Left ventricle myocardium superior (tissue), 1 donor: ENCODE data around the gene ASIP. TPM values are rescaled to one million over a fixed set of nuclear protein-coding genes. Genes with fewer than 3 reads are reported as not detected.
"Not testable (repeated sequence)": the region's sequence is repeated elsewhere in the genome, so short reads cannot be mapped to it uniquely, and the experiment has no call there.

Experiments used
- ATAC-seq: fragments of 200-7000 bp; cut with Tn5 transposase; one replicate; pipeline ENCODE4 v1.9.1; 2020; ENCODE audit warnings: mild to moderate bottlenecking, moderate library complexity
- DNase-seq: peaks from one replicate; pipeline ENCODE4 v3.0.0-alpha.2; 2020
- intact Hi-C: fragments of 100-400 bp; cut with micrococcal nuclease; formaldehyde crosslinking; loops from one replicate; pipeline ENCODE4 v1.11.0; 2022
- total RNA-seq: library from RNA; stranded (reverse); fragmentation: NEBNext Ultra II Directional; extraction: Animal tissue kit (Norgen Biotek cat#: 25700); gene quantifications from one replicate; pipeline ENCODE4 v1.2.1, GENCODE V29; 2021
- donor health status: DM: no; HTN: yes; CAD: no; lungs with severe emphysema.

The ASIP gene
- total RNA-seq, 1 donor from 2014 or later: 9.5 TPM

DNA sequence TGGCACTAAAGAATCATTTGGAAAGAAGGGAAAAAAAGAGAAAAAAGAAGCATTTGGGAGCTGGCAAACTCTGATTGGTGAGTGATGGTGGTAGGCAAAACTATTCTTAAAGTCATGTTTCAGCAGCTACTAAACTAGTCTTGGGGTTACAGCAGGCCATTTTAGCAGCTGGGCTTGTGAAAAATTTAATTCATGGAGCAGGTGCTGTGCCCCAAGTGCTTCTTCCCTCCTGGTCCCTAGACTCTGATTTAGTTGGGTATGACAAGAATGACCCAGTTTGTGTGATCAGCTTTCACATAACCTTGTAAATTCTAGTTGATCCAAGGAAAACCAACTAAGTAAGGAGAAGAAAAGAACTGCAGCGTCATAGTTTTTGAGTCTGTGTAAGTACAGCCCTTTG, 1.1 kb upstream of the ASIP start:
- ATAC-seq: no peak
- intact Hi-C loops: no loop called here

DNA sequence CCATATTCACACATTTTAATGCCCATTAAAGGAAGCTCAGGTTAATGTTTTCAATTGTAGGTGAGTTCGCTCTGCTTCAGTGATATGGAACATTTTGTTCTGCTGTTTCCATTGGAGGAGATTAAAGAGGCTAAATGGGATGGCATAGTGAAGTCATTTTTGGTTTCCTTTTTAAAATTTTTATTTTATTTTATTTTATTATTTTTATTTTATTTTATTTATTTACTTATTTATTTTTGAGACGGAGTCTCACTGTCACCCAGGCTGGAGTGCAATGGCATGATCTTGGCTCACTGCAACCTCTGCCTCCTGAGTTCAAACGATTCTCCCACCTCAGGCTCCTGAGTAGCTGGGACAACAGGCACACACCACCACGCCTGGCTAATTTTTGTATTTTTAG, 792 bp downstream of the ASIP start:
- ATAC-seq, intact Hi-C loops, DNase-seq: not testable (repeated sequence)

More for the DNA sequence above, 1.1 kb upstream of the ASIP start:
- no peak for DNase-seq

DNA sequence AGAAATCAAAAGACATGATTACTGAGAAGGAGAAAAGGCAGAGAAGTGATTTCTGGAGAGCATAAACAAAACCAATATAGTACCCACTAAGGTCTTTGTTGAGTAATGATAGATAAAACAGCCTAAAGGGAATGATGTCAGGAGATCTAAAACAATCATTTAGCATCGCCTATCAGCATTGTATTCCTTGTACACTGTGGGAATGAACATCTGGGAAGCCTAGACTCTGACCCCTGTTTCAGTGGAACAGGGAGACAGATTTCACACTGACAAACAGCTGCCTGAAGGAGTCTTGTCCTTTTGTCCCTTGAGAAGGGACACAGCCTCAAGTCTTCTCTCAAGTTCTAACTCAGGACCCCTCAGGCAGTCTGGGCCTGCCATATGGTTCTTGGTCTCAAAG, 1.7 kb downstream of the ASIP start:
- DNase-seq (no peak), ATAC-seq (no peak)
- intact Hi-C loops: no loop called here

DNA sequence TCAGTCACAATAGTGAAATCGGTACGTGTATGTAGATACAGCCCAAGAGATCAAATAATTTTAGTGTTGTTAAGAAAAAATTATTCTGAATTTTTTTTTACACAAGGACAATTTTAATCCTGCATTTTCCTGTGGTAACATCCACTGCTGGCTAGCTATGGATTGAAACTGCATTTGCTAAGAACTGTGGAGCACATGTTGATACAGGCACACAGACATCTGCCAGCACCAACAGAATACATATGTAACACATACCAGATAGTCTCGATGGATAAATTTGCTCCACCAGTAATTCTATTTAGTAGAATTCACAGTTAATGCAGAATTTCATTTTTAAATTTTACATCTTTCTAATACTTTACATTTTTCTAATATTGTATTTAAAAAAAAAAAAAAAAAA, 2.2 kb downstream of the ASIP start:
- no peak for DNase-seq
- ATAC-seq: no peak
- intact Hi-C loops: no loop called here

DNA sequence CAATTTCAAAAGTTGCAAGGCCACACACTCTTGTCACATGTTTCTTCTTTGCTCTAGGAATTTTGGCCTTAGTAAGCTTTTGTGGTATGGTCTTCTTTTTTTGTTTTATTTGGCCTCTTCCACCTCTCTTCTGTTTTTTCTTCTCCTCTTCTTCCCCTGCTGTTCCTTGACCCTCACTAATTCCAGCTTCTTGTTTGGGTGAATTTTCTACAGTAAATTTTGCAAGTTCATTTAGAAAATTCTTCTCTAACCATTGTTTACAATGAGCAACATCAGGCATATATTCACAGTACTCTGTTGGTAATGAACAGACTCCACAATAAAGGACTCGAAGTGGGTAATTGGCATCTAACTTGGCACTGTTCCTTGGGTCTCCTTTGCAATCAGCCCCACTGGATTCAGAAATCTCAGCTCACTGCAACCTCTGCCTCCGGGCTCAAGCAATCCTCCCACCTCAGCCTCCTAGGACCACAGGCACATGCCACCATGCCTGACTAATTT, 5.0 kb downstream of the ASIP start:
- no peak for DNase-seq
- ATAC-seq: no peak
- intact Hi-C loops: no loop called here

DNA sequence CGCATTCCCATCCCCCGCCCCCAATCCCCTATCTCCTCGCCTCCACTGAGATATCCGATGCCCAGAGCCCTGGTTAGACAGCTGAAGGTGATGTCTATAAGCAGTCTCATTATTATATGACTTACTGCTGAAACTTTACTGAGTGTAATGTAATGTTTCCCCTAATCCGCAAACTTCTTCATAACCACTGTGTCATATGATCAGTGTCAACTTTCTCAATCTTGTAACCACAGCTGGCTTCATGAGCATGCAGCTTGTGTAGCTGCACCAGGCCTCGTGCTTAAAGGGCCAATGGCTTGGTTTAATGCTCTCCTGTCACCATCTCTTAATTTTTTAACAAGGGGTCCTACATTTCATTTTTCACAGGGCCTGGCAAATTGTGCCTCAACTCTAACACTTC, 8.1 kb downstream of the ASIP start:
- intact Hi-C loops: no loop called here
- ATAC-seq: no peak
- no peak for DNase-seq

DNA sequence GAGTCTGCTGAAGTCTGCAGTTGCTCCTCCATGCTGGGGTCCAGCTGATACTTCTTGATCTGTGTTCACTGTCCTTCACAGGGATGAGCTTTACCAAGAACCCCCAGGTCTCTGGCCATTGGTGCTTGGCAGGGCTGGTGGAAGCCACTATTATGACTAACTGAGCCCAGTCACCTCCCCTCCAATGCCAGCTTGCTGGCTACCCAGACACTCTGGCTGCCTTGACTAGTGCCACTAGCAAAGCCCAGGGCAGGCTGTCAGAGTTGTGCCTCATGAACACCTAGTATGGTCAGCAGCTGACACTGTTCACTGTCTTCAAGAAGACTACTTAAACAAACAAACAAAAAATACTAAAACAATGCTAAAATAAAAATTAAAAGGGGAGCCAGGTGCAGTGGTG, 8.8 kb downstream of the ASIP start:
- intact Hi-C loops: no loop called here
- ATAC-seq: no peak

DNA sequence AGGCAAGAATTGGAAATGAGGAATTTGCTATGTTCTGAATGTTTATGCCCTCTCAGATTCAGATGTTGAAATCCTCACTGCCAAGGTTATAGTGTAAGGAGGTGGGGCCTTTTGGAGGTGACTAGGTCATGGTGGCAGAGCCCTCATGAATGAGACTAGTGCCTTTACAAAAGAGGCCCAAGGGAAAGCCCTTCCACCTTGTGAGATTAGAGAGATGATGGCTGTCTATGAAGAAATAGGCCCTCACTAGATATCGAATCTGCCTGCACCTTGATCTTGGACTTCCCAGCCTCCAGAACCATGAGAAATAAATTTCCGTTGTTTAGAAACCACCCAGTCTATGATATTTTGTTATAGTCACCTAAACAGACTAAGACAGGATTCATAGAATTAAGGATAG, 10.4 kb downstream of the ASIP start:
- intact Hi-C loops: no loop called here
- no peak for DNase-seq
- no peak for ATAC-seq

More for the DNA sequence above, 8.8 kb downstream of the ASIP start:
- DNase-seq: no peak

DNA sequence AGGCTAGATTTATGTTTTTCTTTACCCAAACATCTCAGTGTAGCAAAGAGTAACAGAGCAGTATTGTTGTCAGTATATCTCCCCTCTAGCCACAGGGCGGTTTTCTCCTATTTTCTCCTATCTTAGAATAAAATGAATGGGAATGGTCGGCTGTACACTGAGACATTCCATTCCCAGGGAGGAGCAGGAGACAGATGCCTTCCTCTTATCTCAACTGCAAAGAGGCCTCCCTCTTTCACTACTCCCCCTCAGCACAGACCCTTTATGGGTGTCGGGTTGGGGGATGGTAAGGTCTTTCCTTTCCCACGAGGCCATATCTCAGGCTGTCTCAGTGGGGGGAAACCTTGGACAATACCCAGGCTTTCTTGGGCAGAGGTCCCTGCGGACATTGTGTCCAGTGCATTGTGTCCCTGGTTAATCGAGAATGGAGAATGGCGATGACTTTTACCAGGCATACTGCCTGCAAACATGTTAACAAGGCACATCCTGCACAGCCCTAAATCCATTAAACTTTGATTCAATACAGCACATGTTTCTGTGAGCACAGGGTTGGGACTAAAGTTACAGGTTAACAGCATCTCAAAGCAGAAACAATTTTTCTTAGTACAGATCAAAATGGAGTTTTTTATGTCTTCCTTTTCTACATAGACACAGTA, 11.3 kb downstream of the ASIP start:
- intact Hi-C loops, ATAC-seq, DNase-seq: not testable (repeated sequence)

DNA sequence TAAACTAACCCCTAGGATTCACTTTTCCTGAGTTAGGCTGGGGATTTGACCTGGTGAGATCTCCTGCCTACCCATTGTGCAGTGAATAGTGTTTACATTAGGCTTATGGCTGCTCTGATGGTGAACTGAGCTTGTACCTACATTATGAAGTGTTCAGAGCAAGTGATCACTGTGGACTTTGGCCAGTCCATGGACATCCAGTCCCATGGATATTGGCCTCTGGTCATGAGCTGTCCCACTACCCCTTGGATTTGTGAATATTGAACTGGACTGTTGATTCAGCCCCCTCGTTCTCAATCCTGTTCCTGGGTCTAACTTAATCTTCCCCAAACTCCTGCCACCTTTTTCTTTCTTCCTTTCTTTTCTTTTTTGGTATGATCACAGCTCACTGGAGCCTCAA, 13.8 kb downstream of the ASIP start:
- intact Hi-C loops: no loop called here
- no peak for DNase-seq
- ATAC-seq: no peak

DNA sequence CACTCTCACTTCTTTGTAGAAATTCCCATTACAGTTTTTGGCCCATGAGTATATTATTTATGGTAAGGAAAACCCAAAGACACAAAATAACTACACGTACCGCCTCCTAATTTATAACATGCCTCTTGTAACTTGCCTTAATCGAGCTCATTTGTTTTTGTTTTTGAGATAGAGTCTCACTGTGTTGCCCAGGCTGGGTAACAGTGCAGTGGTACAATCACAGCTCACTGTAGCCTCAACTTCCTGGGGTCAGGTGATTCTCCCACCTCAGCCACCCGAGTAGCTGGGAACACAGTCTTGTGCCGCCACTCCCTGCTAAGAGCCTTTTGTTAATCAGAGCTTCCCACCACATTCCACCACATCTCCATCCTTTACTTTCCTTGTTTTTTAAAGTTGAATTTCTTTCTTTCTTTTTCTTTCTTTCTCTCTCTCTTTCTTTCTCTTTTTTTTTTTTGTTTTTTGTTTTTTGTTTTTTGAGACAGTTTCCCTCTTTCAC, 15.5 kb downstream of the ASIP start:
- intact Hi-C loops: no loop called here
- ATAC-seq (no peak), DNase-seq (no peak)

DNA sequence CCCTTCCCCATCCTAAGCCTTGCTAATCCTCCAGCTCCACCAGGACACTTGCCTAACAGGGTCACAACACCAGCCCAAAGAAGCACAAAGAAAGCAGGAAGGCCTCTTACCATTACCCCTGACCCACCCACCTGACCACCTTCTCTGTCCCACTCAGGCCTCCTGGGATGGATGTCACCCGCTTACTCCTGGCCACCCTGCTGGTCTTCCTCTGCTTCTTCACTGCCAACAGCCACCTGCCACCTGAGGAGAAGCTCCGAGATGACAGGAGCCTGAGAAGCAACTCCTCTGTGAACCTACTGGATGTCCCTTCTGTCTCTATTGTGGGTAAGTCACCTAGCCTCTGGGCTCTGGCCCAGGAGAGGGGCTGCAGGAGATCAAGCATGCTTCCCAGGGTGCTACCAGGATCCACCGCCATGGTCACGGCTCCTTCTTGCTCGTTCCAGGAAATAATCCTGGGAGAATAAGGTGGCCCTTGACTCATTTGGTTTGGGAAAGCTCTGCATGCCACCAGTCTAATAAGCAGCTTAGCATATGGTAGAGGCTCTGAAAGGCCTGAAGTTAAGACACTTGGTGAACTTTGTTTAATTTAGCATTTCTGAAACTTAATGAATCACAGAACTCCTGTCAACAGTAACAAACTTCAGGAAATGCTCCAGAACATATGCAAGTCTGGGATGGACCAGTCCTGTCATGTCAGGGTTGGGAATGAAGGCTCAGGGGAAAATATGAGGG, 19.2 kb downstream of the ASIP start:
- DNase-seq: no peak
- no peak for ATAC-seq
- intact Hi-C loops: no loop called here

DNA sequence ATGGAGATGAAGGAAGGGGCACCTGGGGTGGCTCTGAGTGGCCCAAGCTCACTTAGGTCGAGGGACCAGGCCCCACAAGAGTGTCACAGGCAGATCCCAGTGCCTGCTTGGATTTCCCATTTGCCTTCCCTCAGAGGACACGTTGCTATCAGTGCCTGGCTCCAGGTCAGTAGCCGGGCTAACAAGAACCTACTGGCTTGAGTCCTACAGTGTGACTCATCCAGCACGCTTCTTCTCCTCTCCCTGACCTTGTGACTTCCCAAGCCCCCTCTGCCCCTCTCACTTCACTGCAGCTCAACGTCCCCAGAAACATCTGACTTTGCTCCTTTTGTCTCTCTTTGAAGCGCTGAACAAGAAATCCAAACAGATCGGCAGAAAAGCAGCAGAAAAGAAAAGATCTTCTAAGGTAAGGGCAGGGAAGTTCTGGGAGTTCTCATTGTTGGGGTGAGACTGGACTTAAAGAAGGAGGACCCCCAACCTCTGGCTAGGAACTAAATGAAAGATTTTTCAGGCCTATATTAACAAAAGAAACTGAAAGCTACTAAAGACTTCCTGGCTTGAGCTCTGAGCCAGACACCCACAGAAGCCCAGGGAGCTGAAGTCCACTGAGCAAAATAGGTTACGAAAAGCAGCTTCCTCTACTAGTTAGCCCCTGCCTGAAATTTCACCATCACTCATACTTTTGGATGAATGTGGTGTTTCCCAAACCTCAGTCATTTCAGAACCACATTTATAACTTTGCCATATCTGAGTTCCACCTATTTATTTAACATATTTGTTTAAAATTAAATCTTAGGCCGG, 21.5 kb downstream of the ASIP start:
- intact Hi-C loops: no loop called here
- DNase-seq: peak; percentile 58
- peak; percentile 96 for ATAC-seq

DNA sequence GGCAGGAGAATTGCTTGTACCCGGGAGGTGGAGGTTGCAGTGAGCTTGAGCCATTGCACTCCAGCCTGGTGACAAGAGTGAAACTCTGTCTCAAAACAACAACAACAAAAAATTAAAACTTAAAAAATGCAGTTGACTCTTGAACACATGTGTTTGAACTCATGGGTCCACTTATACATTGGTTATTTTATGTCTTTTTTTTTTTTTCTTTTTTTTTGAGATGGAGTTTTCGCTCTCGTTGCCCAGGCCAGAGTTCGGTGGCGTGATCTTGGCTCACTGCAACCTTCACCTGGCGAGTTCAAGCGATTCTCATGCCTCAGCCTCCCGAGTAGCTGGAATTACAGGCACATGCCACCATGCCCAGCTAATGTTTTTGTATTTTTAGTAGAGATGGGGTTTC, 22.2 kb downstream of the ASIP start:
- intact Hi-C loops, ATAC-seq, DNase-seq: not testable (repeated sequence)

DNA sequence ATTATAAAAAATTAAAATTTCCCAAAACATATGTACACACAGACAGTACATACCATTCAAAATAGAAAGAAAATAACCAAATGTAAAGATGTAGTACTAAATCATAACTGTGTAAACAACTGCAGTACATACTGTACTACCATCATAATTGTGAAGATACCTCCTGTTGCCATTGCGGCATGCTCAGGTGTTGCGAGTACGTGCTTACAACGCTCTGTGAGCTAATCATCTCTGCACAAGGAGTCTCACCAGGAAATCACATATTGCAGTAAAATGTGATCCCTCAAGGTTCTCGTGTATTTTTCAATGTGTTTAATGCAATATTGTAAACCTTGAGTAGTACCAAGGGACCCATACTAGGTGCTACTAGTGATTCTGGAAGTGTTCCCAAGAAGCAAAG, 22.9 kb downstream of the ASIP start:
- DNase-seq (no peak), ATAC-seq (no peak)
- intact Hi-C loops: no loop called here

DNA sequence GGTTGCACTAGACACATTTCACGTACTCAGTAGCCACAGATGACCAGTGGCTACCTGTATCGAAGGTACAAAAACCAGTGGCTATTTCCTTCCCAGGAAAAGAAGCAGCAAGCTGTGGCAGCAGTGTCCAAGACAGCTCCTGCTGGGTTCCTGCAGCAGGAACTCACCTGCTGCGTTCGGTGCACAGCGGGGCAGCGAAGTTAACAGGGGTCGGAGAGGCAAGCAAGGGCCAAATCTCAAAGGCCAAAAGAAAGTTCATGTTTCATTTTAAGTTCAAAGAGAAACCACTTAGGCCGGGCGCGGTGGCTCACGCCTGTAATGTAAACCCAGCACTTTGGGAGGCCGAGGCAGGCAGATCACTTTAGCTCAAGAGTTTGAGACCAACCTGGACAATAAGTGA, 26.9 kb downstream of the ASIP start:
- ATAC-seq (no peak), DNase-seq (no peak)
- intact Hi-C loops: no loop called here

DNA sequence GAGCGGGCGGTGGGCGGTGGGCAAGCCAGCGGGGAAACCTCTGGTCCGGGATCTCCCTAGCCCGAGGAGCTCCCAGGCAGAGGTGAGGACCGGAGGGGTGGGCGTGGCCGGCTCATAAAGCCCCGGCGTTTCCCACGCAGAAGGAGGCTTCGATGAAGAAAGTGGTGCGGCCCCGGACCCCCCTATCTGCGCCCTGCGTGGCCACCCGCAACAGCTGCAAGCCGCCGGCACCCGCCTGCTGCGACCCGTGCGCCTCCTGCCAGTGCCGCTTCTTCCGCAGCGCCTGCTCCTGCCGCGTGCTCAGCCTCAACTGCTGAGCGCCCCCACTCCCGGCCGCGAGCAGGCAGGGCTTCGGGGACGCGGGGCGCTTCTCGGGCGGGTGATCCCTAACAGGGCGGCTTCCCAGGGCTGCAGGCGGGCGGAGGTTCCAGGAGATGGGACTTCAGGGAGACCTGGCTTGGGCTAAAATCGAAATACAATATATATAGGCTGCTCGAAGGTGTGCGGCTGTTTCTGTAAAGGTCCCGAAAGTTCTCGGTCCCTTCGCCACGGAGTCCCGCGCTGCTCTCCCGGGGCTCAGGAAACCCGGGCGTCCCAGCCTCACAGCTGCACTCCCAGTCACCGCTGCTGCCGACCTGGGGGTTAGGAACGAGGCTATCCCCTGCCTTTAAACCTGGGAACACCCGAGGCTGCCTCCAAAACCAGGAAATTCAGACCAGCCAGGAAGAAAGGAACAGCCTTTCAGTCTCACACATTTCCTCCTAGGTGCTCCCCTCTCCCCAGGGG, 27.8 kb downstream of the ASIP start:
- ATAC-seq: peak; percentile 63
- intact Hi-C loops: no loop called here

DNA sequence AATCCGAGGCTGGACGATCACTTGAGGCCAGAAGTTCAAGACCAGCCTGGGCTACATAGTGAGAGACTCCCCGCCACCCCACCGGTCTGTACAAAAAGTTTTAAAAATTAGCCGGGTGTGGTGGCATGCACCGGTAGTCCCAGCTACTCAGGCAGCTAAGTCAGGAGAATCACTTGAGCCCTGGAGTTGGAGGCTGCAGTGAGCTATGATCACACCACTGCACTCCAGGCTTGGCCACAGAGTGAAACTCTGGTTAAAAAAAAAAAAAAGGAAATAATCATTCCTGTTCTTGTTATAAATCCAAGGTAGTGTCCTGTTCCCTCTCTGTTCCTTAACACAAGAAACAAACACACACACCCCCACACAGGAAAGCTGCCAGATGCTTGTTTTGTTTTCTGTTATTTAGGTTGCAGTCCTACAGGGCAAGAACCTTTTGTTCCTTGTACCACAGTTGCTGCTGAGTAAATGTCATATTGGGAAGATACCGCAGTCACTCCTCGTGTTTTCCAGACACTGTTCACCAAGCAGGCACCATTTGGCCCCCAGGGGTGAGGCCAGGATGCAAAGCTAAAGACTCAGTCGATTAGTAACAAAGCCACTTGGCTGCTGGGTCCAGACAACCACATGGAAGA, 28.9 kb downstream of the ASIP start:
- DNase-seq (peak; percentile 34), ATAC-seq (peak; percentile 78)
- intact Hi-C loops: no loop called here

More for the DNA sequence above, 27.8 kb downstream of the ASIP start:
- DNase-seq: peak; percentile 60

DNA sequence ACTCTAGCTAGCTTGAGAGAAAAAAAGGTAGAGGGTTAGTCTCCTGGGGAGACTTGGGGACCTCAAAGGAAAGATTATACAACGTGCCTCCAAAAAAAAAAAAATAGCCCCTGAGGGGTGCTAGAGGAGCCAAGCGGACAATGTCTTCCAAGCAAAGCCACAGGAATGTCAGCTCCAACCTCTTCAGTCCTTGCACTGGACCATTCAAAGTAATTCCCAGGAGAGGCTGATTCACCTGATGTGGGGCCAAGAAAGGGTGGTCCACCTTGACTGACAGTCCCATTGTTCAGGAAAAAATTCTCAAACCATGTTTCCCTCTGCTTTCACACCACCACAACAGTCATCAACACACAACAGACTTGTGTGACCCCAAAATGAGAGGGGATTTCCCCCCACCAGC, 30.7 kb downstream of the ASIP start:
- no peak for DNase-seq
- ATAC-seq: no peak
- intact Hi-C loops: no loop called here
